Gastroesophageal sphincter (tissue), 3 donors: Measurements from ENCODE around the gene PFDN4.
"Not testable (repeated sequence)": the region's sequence is repeated elsewhere in the genome, so short reads cannot be mapped to it uniquely, and the experiment has no call there.

Experiments used
- POLR2AphosphoS5 ChIP-seq: sonication (generic); formaldehyde crosslinking; IDR thresholded peaks from one replicate; pipeline ENCODE4 v1.6.1; 2017; ENCODE audit warnings: antibody characterized with exemption
- TF ChIP-seq, protein P1 (sequence below), 4 experiments: fragments of 200-600 bp in 2 of 4; fragments of 450-650 bp in 2 of 4; sonication (generic) in 1 of 4; IDR thresholded peaks; one replicate each; pipeline ENCODE4 v1.5.1; 2017 to 2019; ENCODE audit warnings: antibody characterized with exemption in 4 of 4, mild to moderate bottlenecking in 2 of 4, moderate library complexity in 2 of 4

DNA sequence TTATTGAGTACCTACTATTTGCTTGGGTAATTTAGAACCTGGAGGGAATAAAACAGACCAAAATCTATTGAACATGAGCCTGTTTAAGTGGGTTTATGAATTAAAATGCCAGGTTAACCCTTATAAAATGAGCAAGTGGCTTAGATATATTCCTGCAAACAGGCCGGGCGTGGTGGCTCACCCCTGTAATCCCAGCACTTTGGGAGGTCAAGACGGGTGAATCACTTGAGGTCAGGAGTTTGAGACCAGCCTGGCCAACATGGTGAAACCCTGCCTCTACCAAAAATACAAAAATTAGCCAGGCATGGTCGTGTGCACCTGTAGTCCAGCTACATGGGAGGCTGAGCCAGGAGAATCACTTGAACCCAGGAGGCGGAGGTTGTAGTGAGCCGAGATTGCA lies 57.9 kb downstream of the PFDN4 start:
- TF ChIP-seq POLR2AphosphoS5 = not testable (repeated sequence)
- TF ChIP-seq, protein P1, sequence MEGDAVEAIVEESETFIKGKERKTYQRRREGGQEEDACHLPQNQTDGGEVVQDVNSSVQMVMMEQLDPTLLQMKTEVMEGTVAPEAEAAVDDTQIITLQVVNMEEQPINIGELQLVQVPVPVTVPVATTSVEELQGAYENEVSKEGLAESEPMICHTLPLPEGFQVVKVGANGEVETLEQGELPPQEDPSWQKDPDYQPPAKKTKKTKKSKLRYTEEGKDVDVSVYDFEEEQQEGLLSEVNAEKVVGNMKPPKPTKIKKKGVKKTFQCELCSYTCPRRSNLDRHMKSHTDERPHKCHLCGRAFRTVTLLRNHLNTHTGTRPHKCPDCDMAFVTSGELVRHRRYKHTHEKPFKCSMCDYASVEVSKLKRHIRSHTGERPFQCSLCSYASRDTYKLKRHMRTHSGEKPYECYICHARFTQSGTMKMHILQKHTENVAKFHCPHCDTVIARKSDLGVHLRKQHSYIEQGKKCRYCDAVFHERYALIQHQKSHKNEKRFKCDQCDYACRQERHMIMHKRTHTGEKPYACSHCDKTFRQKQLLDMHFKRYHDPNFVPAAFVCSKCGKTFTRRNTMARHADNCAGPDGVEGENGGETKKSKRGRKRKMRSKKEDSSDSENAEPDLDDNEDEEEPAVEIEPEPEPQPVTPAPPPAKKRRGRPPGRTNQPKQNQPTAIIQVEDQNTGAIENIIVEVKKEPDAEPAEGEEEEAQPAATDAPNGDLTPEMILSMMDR (IDR thresholded peaks at IDR 0.05) = not testable (repeated sequence)
